HEK293 (cell line): Measurements from ENCODE around the gene SLCO4A1.
A peak's percentile ranks its signal among the peaks of the same experiment; 100 is the strongest.

ENCODE experiments used
- CTCF ChIA-PET: fragments of 350-600 bp; formaldehyde crosslinking; extraction: SDS; loops from one replicate; lab custom pipeline; 2021; ENCODE audit warnings: antibody characterized with exemption; lab: Yijun Ruan, JAX
- POLR2A ChIA-PET: fragments of 300-600 bp; formaldehyde crosslinking; extraction: SDS; loops from one replicate; lab custom pipeline; 2020; ENCODE audit warnings: antibody characterized with exemption, inconsistent platforms; lab: Yijun Ruan, JAX
- H3K27ac ChIP-seq: fragments of 200-500 bp; sonication (Bioruptor generic); 2 replicates; pipeline ENCODE4 v1.5.1; 2014; ENCODE audit warnings: low read depth, low read length, control low read depth, inconsistent platforms; ENCODE audit errors: extremely low read depth
- H3K36me3 ChIP-seq, 2 experiments: fragments of 200-500 bp in 1 of 2; sonication (Bioruptor generic) in 1 of 2; 1 replicate in 1 of 2; 2 replicates in 1 of 2; pipeline ENCODE4 v1.5.1; 2014 to 2017; ENCODE audit warnings: inconsistent platforms in 2 of 2, low read length in 2 of 2; ENCODE audit not compliant: control insufficient read depth in 2 of 2, insufficient read depth in 1 of 2
- H3K4me1 ChIP-seq: fragments of 200-500 bp; sonication (Bioruptor generic); 2 replicates; pipeline ENCODE4 v1.5.1; 2014; ENCODE audit warnings: mild to moderate bottlenecking, low read length, inconsistent platforms; ENCODE audit not compliant: control insufficient read depth, insufficient read depth
- H3K4me3 ChIP-seq: 2 replicates; pipeline ENCODE4 v1.5.1; 2011; ENCODE audit warnings: low read depth, mild to moderate bottlenecking, control low read depth, low read length, moderate library complexity
- H3K9me3 ChIP-seq: fragments of 200-500 bp; sonication (Bioruptor generic); 2 replicates; pipeline ENCODE4 v1.5.1; 2014; ENCODE audit warnings: low read depth, low read length, inconsistent platforms; ENCODE audit not compliant: control insufficient read depth, insufficient read depth
- KLF1 ChIP-seq: fragments of 450-650 bp; formaldehyde crosslinking; IDR thresholded peaks from 2 replicates; pipeline ENCODE4 v1.5.1; 2016; ENCODE audit warnings: missing biosample characterization, missing genetic modification characterization
- SCRT1 ChIP-seq: fragments of 450-650 bp; formaldehyde crosslinking; IDR thresholded peaks from 2 replicates; pipeline ENCODE4 v1.5.1; 2016; ENCODE audit warnings: missing biosample characterization, missing genetic modification characterization, borderline replicate concordance
- SCRT2 ChIP-seq: fragments of 450-650 bp; formaldehyde crosslinking; IDR thresholded peaks from 2 replicates; pipeline ENCODE4 v1.5.1; 2016; ENCODE audit warnings: missing biosample characterization, missing genetic modification characterization
- ZBTB6 ChIP-seq: fragments of 450-650 bp; formaldehyde crosslinking; IDR thresholded peaks from 2 replicates; pipeline ENCODE4 v1.5.1; 2017; ENCODE audit warnings: missing biosample characterization, missing genetic modification characterization
- ZNF121 ChIP-seq: fragments of 450-650 bp; formaldehyde crosslinking; IDR thresholded peaks from 2 replicates; pipeline ENCODE4 v1.5.1; 2016; ENCODE audit warnings: missing biosample characterization, missing genetic modification characterization
- ZNF140 ChIP-seq: fragments of 450-650 bp; formaldehyde crosslinking; IDR thresholded peaks from 2 replicates; pipeline ENCODE4 v1.5.1; 2016; ENCODE audit warnings: missing biosample characterization, missing genetic modification characterization
- ZNF202 ChIP-seq: fragments of 450-650 bp; formaldehyde crosslinking; IDR thresholded peaks from 2 replicates; pipeline ENCODE4 v1.5.1; 2016; ENCODE audit warnings: missing biosample characterization, missing genetic modification characterization, borderline replicate concordance
- ZNF335 ChIP-seq: fragments of 450-650 bp; formaldehyde crosslinking; conservative IDR thresholded peaks from 2 replicates; pipeline ENCODE4 v1.5.1; 2016; ENCODE audit warnings: missing biosample characterization, missing genetic modification characterization
- ZNF354C ChIP-seq: fragments of 450-650 bp; formaldehyde crosslinking; IDR thresholded peaks from 2 replicates; pipeline ENCODE4 v1.5.1; 2016; ENCODE audit warnings: missing biosample characterization, missing genetic modification characterization, low read depth, borderline replicate concordance
- ZNF394 ChIP-seq: fragments of 450-650 bp; formaldehyde crosslinking; IDR thresholded peaks from 2 replicates; pipeline ENCODE4 v1.5.1; 2016; ENCODE audit warnings: missing biosample characterization, missing genetic modification characterization, mild to moderate bottlenecking, moderate library complexity, borderline replicate concordance
- ZNF549 ChIP-seq: fragments of 450-650 bp; IDR thresholded peaks from 2 replicates; pipeline ENCODE4 v1.5.1; 2018; ENCODE audit warnings: missing biosample characterization, missing genetic modification characterization, mild to moderate bottlenecking, inconsistent platforms, moderate library complexity
- ZNF600 ChIP-seq: fragments of 450-650 bp; formaldehyde crosslinking; IDR thresholded peaks from 2 replicates; pipeline ENCODE4 v1.5.1; 2016; ENCODE audit warnings: missing biosample characterization, missing genetic modification characterization
- ZNF701 ChIP-seq: fragments of 450-650 bp; formaldehyde crosslinking; IDR thresholded peaks from 2 replicates; pipeline ENCODE4 v1.5.1; 2016; ENCODE audit warnings: missing biosample characterization, missing genetic modification characterization
- ZNF777 ChIP-seq: fragments of 450-650 bp; formaldehyde crosslinking; IDR thresholded peaks from 2 replicates; pipeline ENCODE4 v1.5.1; 2017; ENCODE audit warnings: missing biosample characterization, missing genetic modification characterization, borderline replicate concordance
- ZNF837 ChIP-seq: fragments of 450-650 bp; formaldehyde crosslinking; IDR thresholded peaks from 2 replicates; pipeline ENCODE4 v1.5.1; 2016; ENCODE audit warnings: missing biosample characterization, missing genetic modification characterization
- ZSCAN4 ChIP-seq: fragments of 450-650 bp; formaldehyde crosslinking; IDR thresholded peaks from 2 replicates; pipeline ENCODE4 v1.5.1; 2017; ENCODE audit warnings: missing biosample characterization, missing genetic modification characterization
- TF ChIP-seq, protein P1 (sequence below): fragments of 450-650 bp; formaldehyde crosslinking; IDR thresholded peaks from 2 replicates; pipeline ENCODE4 v1.5.1; 2016; ENCODE audit warnings: missing biosample characterization, missing genetic modification characterization
- TF ChIP-seq, protein P2 (sequence below): fragments of 450-650 bp; formaldehyde crosslinking; IDR thresholded peaks from 2 replicates; pipeline ENCODE4 v1.5.1; 2016; ENCODE audit warnings: missing biosample characterization, missing genetic modification characterization
- TF ChIP-seq, protein P3 (sequence below): fragments of 450-650 bp; formaldehyde crosslinking; IDR thresholded peaks from 2 replicates; pipeline ENCODE4 v1.5.1; 2017; ENCODE audit warnings: missing biosample characterization, missing genetic modification characterization

The SLCO4A1 gene

GRCh38 chr20:62595491-62595890 is 46.8 kb upstream of the SLCO4A1 start (continued):
- TF ChIP-seq ZNF354C (tag by site-specific recombination) (no peak), ZBTB6 (tag by site-specific recombination) (no peak), ZNF837 (tag by site-specific recombination) (no peak), ZNF202 (tag by site-specific recombination) (no peak), ZNF121 (no peak), ZNF600 (peak; percentile 85), ZNF335 (tag by site-specific recombination) (peak; percentile 92)
- TF ChIP-seq, protein P1, sequence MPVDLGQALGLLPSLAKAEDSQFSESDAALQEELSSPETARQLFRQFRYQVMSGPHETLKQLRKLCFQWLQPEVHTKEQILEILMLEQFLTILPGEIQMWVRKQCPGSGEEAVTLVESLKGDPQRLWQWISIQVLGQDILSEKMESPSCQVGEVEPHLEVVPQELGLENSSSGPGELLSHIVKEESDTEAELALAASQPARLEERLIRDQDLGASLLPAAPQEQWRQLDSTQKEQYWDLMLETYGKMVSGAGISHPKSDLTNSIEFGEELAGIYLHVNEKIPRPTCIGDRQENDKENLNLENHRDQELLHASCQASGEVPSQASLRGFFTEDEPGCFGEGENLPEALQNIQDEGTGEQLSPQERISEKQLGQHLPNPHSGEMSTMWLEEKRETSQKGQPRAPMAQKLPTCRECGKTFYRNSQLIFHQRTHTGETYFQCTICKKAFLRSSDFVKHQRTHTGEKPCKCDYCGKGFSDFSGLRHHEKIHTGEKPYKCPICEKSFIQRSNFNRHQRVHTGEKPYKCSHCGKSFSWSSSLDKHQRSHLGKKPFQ (tag by site-specific recombination): 0 out of 2 replicates have a peak, but pooled peaks have one; percentile 31
- TF ChIP-seq, all 188 proteins: peak for 13

- Histone ChIP-seq H3K9me3 (no peaks in the 10 kb centered on the region), H3K27ac (no peak overlapping the region), H3K36me3 (no peaks in the 10 kb centered on the region), H3K4me1 (no peaks in the 10 kb centered on the region), H3K4me3 (no peak overlapping the region)
- POLR2A ChIA-PET: no interaction called here
- CTCF ChIA-PET: no interaction called here
- TF ChIP-seq ZNF701 (tag by site-specific recombination): no peak
- TF ChIP-seq SCRT2 (tag by site-specific recombination): peak; percentile 89
- TF ChIP-seq ZNF777 (tag by site-specific recombination): no peak
- TF ChIP-seq ZNF394 (tag by site-specific recombination): no peak
- TF ChIP-seq, protein P2, sequence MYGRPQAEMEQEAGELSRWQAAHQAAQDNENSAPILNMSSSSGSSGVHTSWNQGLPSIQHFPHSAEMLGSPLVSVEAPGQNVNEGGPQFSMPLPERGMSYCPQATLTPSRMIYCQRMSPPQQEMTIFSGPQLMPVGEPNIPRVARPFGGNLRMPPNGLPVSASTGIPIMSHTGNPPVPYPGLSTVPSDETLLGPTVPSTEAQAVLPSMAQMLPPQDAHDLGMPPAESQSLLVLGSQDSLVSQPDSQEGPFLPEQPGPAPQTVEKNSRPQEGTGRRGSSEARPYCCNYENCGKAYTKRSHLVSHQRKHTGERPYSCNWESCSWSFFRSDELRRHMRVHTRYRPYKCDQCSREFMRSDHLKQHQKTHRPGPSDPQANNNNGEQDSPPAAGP (tag by site-specific recombination): peak; percentile 71
- no peak for TF ChIP-seq ZNF549 (tag by site-specific recombination)
- TF ChIP-seq SCRT1: peak; percentile 45; the same call in 1 of the 2 replicates
- TF ChIP-seq, protein P3, sequence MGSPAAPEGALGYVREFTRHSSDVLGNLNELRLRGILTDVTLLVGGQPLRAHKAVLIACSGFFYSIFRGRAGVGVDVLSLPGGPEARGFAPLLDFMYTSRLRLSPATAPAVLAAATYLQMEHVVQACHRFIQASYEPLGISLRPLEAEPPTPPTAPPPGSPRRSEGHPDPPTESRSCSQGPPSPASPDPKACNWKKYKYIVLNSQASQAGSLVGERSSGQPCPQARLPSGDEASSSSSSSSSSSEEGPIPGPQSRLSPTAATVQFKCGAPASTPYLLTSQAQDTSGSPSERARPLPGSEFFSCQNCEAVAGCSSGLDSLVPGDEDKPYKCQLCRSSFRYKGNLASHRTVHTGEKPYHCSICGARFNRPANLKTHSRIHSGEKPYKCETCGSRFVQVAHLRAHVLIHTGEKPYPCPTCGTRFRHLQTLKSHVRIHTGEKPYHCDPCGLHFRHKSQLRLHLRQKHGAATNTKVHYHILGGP (tag by site-specific recombination): no peak
- TF ChIP-seq KLF1 (tag by site-specific recombination): peak; percentile 90
These were observed 45.8 kb upstream of the SLCO4A1 start for GRCh38 chr20:62596486-62596885.

GRCh38 chr20:62596921-62597320 is 45.4 kb upstream of the SLCO4A1 start:
- CTCF ChIA-PET: no interaction called here
- POLR2A ChIA-PET: no interaction called here
- no peak overlapping the region for H3K27ac ChIP-seq

More at GRCh38 chr20:62596921-62597320, 45.4 kb upstream of the SLCO4A1 start:
- Histone ChIP-seq H3K9me3 (no peaks in the 10 kb centered on the region), H3K4me1 (no peaks in the 10 kb centered on the region), H3K4me3 (no peak overlapping the region), H3K36me3 (no peaks in the 10 kb centered on the region)
- no peak for TF ChIP-seq ZSCAN4
- TF ChIP-seq ZNF140 (tag by site-specific recombination): no peak
